ENCODE measurements around the gene NR1H3. TPM values are rescaled to one million over a fixed set of nuclear protein-coding genes. Genes with fewer than 3 reads are reported as not detected.

Gene NR1H3
- total and polyA plus RNA-seq, 8 donors = 8.9 to 60.0 (median 17.6) TPM

- WGBS, 2 donors = 4 to 9% methylated on average over 12 of the region's 12 CpGs
- FAIRE-seq (no peak), DNase-seq (peak; percentile 72 to 89 (median 82)), ATAC-seq (peak; percentile 84 to 91 (median 88))
- H3K4me1 ChIP-seq = peaks cover 0 to 8% (median 6%) of the 10 kb centered on the region in 3 donors
- peaks cover 0 to 11% (median 8%) of the 10 kb centered on the region in 3 donors for H3K36me3 ChIP-seq
- intact Hi-C loops (cut with DNase I) = no loop called here
- no peaks in the 10 kb centered on the region for H3K27me3 ChIP-seq
- TF ChIP-seq CTCF (IDR thresholded peaks at IDR 0.05) = no peak
- peak overlapping the region in 2 of 4 donors; percentile 19 to 43 for H3K4me3 ChIP-seq
- peak overlapping the region; percentile 18 to 73 (median 46) for H3K27ac ChIP-seq
- no peaks in the 10 kb centered on the region for H3K9me3 ChIP-seq
Observed at GRCh38 chr11:47234669-47235100, 23.1 kb upstream of the NR1H3 start.

GRCh38 chr11:47235163-47235562 is 22.6 kb upstream of the NR1H3 start:
- Histone ChIP-seq H3K36me3 (peaks cover 0 to 16% (median 8%) of the 10 kb centered on the region in 3 donors), H3K9me3 (no peaks in the 10 kb centered on the region), H3K27me3 (no peaks in the 10 kb centered on the region), H3K4me3 (no peak overlapping the region), H3K27ac (peak overlapping the region in 1 of 4 donors; percentile 46), H3K4me1 (peaks cover 0 to 8% (median 6%) of the 10 kb centered on the region in 3 donors)
- FAIRE-seq (no peak), ATAC-seq (no peak), DNase-seq (peak in 1 of 6 donors; percentile 58)
- intact Hi-C loops (cut with DNase I) = no loop called here
- 67 to 79% methylated on average over 12 of the region's 12 CpGs for WGBS, 2 donors
- TF ChIP-seq CTCF (IDR thresholded peaks at IDR 0.05) = no peak

GRCh38 chr11:47236482-47236881 is 21.3 kb upstream of the NR1H3 start:
- Histone ChIP-seq H3K36me3 (peaks cover 2 to 29% (median 15%) of the 10 kb centered on the region in 3 donors), H3K9me3 (no peaks in the 10 kb centered on the region), H3K27me3 (no peaks in the 10 kb centered on the region), H3K4me1 (peaks cover 0 to 8% (median 6%) of the 10 kb centered on the region in 3 donors), H3K4me3 (no peak overlapping the region), H3K27ac (no peak overlapping the region)
- 84 to 87% methylated on average over 5 of the region's 5 CpGs for WGBS, 2 donors
- ATAC-seq = no peak
- TF ChIP-seq CTCF (IDR thresholded peaks at IDR 0.05) = no peak
- intact Hi-C loops (cut with DNase I) = no loop called here
- DNase-seq = no peak
- no peak for FAIRE-seq

GRCh38 chr11:47239852-47240251 is 17.9 kb upstream of the NR1H3 start:
- TF ChIP-seq CTCF (IDR thresholded peaks at IDR 0.05) = no peak
- H3K4me1 ChIP-seq = peaks cover 0 to 4% (median 0%) of the 10 kb centered on the region in 3 donors
- DNase-seq = no peak
- no peaks in the 10 kb centered on the region for H3K9me3 ChIP-seq
- no peaks in the 10 kb centered on the region for H3K27me3 ChIP-seq
- H3K27ac ChIP-seq = no peak overlapping the region
- intact Hi-C loops (cut with DNase I) = no loop called here
- H3K4me3 ChIP-seq = no peak overlapping the region
- ATAC-seq = no peak
- peaks cover 2 to 63% (median 32%) of the 10 kb centered on the region in 3 donors for H3K36me3 ChIP-seq
- WGBS, 2 donors = 91 to 92% methylated on average over 10 of the region's 10 CpGs
- no peak for FAIRE-seq

GRCh38 chr11:47241841-47242301 is 15.9 kb upstream of the NR1H3 start:
- DNase-seq (no peak), FAIRE-seq (no peak), ATAC-seq (no peak)
- WGBS, 2 donors = 85 to 94% methylated on average over 3 of the region's 3 CpGs
- Histone ChIP-seq H3K4me1 (peaks cover 0 to 4% (median 0%) of the 10 kb centered on the region in 3 donors), H3K36me3 (peaks cover 2 to 70% (median 38%) of the 10 kb centered on the region in 3 donors), H3K9me3 (no peaks in the 10 kb centered on the region), H3K27me3 (no peaks in the 10 kb centered on the region), H3K27ac (no peak overlapping the region), H3K4me3 (no peak overlapping the region)
- intact Hi-C loops (cut with DNase I) = no loop called here
- no peak for TF ChIP-seq CTCF (IDR thresholded peaks at IDR 0.05)
